Caki2 (cell line): Measurements from ENCODE around the gene ANKRD10. TPM values are rescaled to one million over a fixed set of nuclear protein-coding genes. Genes with fewer than 3 reads are reported as not detected.
A peak's percentile ranks its signal among the peaks of the same experiment; 100 is the strongest.
"Not testable (repeated sequence)": the region's sequence is repeated elsewhere in the genome, so short reads cannot be mapped to it uniquely, and the experiment has no call there.

Experiments used
- DNase-seq: peaks from one replicate; pipeline ENCODE4 v3.0.0-alpha.2; 2015; ENCODE audit warnings: low read depth
- in situ Hi-C: cut with HindIII; loops from 2 replicates; pipeline ENCODE4 v1.10.0; 2016; ENCODE audit warnings: low sequenced_read_pairs, low pct_unique_long_range_greater_than_20kb, mixed read lengths
- total RNA-seq: library from RNA; depleted of rRNA; stranded (reverse); fragments of >200 nt; shearing (Covaris generic); gene quantifications from 2 replicates; pipeline ENCODE4 v1.2.3, GENCODE V29; 2014; ENCODE audit warnings: low replicate concordance

ANKRD10 gene
- total RNA-seq, 1 experiment from 2014 or later: 36.1 TPM

GRCh38 chr13:110949116-110949515 is 34.2 kb upstream of the ANKRD10 start:
- in situ Hi-C loops: no loop called here
- no peak for DNase-seq

- in situ Hi-C loops, DNase-seq: not testable (repeated sequence)
Measured at GRCh38 chr13:110947338-110947737, 32.5 kb upstream of the ANKRD10 start.

DNA sequence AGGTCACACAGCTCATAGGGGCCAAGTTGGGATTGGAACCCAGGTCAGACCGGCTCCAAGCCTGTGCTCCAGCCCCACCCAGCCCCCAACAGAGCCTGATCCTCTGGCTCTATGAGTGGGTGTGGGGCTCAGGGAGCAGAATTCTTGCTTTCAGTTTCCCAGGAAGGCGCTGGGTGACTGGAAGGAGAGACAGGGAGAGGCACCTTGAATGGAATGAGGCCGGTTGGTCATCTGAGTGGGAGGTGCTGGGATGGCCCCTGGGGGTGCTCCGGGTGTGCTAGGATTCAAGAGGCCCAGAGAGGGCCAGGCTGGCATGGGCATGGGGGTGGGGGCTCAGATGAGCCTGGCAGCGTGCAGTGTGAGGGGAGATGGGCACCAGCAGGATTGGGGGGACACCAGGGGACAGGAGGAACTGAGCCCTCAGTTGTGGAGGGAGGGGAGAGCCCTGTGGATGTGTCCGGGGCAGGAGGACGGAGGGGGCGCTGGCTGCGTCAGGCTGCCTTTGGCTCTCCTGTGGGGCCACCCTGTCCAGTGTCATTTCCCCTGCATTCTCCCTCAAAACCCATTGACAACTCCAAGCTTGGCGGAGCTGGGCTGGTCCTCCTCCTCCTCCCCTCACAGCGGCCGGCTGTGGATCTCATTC is 31.2 kb upstream of the ANKRD10 start:
- in situ Hi-C loops: no loop called here
- no peak for DNase-seq

GRCh38 chr13:110944968-110945927 is 30.4 kb upstream of the ANKRD10 start:
- in situ Hi-C loops: no loop called here
- no peak for DNase-seq

DNA sequence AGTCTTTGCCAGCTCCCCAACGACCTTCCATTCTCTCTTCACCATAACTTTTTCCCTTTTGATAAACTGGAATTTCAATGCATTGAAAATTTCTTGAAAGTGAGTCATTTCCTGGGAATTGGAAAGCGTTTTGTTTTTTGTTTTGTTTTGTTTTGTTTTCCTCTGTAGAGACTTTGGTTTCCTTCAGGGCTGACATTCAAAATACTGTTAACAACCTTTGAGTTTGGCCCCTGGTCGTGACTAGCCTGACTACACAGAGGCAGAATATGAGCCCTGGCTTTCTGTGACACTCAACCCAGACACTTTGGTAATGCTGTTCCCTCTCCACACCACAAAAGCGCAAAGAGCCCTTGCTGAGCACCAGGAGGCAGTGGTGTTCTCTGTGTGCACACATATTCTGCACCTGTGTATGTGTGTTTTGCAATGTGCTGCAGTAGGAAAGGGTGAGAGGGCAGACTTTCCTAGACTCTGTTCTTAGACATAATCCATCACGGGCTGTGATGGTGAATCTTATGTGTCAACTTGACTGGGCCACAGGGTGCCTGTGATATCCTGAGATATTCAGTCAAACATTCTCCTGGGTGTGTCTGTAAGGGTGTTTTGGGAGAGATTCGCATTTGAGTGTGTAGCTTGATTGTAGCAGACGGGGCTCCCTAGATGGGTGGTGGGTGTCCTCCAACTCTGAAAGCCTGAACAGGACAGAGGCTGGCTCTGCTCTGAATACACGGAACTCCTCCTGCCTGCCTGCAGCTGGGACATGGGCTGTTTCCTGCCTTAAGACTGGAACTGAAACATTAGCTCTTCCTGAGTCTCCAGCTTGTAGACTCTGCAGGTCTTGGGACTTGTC is 29.5 kb upstream of the ANKRD10 start:
- DNase-seq: peak; percentile 14

DNA sequence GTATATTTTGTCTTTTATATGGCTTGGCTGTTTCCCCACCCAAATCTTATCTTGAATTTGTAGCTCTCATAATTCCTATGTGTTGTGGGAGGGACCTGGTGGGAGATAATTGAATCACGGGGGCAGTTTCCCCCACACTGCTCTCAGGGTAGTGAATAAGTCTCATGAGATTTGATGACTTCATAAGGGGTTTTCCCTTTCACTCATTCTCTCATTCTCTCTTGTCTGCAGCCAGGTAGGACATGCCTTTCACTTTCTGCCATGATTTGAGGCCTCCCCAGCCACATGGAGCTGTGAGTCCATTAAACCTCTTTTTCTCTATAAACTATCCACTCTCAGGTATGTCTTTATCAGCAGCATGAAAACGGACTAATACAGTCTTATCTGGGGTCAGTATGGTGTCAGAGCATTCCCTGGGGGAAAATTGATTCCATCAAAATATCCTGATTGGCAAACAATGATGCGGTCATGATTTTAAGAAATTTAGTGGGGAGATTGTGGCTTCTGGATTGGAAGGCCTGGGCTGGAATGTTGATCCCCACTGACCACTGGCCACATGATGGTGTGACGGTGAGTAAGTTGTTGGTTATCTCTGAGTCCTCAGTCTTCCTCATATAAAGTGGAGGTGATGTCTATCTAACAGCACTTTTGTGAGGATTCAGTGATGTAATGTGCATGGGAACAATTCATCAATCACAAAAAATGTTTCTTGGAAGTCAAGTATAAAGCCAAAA is 27.5 kb upstream of the ANKRD10 start:
- in situ Hi-C loops: no loop called here
- peak; percentile 36 for DNase-seq

More for the DNA sequence above, 29.5 kb upstream of the ANKRD10 start:
- in situ Hi-C loops: no loop called here

- in situ Hi-C loops: no loop called here
Measured at GRCh38 chr13:110938662-110939421, 24.0 kb upstream of the ANKRD10 start.

DNA sequence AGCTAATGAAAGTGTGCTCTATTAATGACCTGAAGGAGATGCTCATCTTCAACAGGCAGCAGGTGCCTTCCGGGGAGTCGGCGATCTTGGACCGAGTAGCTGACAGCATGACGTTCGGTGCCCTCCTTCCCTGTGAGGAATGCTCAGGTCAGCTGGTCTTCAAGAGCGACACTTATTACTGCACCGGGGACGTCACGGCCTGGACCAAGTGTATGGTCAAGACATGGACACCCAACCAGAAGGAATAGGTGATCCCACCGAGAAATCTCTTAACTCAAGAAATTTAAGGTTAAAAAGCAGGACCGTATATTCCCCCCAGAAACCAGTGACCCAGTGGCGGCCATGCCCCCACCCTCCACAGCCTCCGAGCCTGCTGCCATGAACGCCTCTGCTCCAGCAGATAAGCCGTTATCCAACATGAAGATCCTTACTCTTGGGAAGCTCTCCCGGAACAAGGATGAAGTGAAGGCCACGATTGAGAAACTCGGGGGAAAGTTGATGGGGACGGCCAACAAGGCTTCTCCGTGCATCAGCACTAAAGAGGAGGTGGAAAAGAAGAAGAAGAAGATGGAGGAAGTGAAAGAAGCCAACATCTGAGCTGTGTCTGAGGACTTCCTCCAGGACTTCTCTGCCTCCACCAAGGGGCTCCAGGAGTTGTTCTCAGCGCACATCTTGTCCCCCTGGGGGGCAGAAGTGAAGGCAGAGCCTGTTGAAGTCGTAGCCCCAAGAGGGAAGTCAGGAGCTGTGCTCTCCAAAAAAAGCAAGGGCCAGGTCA is 22.8 kb upstream of the ANKRD10 start:
- in situ Hi-C loops: no loop called here
- no peak for DNase-seq

More at GRCh38 chr13:110938662-110939421, 24.0 kb upstream of the ANKRD10 start:
- DNase-seq: no peak

DNA sequence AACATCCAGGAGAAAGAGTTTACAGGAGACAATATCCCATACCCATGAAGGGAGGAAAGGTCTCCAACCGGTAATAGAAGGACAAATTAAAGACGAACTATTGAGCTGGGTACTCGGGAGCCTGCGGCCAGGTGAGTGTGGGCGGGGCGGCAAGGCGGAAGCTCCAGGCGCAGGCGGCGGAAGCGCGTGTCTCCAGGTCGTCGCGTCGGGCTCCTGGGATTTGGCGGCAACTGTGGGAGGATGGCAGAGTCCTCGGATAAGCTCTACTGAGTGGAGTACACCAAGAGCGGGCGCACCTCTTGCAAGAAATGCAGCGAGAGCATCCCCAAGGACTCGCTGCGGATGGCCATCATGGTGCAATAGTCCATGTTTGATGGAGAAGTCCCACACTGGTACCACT is 21.6 kb upstream of the ANKRD10 start:
- DNase-seq: no peak
- in situ Hi-C loops: no loop called here

GRCh38 chr13:110932588-110932987 is 17.7 kb upstream of the ANKRD10 start:
- in situ Hi-C loops: no loop called here
- no peak for DNase-seq

DNA sequence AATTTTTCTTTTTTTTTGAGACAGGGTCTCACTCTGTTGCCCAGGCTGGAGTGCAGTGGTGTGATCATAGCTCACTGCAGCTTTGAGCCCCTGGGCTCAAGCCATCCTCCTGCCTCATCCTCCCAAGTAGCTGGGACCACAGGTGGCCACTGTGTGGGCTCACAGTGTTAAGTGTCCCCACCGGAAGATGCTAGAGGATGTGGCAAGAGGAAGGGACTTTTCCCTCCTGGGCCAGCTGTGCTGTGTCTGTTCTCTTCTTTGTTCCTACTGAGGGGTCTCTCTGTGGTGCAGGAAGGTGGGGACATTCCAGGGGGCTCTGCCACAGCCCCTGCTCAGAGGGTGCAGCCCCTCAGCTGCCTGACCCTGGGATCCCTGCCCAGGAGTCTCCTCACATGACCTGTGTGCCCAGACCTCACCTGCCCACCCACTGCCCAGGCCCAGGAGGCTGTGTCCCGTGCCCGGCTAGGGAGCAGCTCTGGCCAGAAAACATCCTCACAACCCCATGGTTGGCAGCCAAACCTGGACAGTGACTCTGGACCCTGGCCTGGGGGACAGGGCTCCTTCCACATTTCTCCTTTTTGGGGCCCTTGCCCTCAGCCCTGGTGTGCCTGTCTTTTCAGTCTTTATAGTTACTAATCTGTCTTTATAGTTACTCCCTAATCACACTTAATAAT is 14.4 kb upstream of the ANKRD10 start:
- no peak for DNase-seq
- in situ Hi-C loops: no loop called here

DNA sequence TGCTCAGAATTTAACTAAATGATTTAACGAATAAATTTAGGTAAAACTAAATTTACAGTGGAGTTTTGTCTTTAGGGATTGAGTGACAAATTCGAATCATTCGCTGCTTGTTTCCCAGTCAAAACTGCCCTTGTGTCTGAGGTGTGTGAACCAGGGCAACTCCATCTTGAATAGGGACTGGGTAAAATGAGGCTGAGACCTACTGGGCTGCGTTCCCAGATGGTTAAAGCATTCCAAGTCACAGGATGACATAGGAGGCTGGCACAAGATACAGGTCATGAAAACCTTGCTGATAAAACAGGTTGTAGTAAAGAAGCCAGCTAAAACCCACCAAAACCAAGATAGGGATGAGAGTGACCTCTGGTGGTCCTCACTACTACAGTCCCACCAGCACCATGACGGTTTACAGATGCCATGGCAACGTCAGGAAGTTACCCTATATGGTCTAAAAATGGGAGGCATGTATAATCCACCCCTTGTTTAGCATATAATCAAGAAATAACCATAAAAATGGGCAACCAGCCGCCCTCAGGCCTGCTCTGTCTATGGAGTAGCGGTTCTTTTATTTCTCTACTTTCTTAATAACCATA is 10.2 kb upstream of the ANKRD10 start:
- in situ Hi-C loops: no loop called here
- no peak for DNase-seq

DNA sequence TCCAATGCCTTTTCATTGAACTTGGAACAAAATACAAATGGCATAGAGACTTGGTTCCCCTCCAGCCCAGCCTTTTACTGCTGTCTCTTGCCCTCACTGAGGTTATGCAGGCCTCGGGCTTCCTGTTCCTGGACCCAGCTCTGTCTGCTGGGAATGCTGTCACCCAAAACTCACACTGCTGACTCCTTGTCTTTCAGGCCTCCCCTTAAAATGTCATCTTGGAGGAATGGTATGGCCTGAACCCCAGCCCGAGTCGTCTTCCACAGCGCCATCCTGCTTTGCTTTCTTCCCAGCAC is 9.7 kb upstream of the ANKRD10 start:
- in situ Hi-C loops: no loop called here

DNA sequence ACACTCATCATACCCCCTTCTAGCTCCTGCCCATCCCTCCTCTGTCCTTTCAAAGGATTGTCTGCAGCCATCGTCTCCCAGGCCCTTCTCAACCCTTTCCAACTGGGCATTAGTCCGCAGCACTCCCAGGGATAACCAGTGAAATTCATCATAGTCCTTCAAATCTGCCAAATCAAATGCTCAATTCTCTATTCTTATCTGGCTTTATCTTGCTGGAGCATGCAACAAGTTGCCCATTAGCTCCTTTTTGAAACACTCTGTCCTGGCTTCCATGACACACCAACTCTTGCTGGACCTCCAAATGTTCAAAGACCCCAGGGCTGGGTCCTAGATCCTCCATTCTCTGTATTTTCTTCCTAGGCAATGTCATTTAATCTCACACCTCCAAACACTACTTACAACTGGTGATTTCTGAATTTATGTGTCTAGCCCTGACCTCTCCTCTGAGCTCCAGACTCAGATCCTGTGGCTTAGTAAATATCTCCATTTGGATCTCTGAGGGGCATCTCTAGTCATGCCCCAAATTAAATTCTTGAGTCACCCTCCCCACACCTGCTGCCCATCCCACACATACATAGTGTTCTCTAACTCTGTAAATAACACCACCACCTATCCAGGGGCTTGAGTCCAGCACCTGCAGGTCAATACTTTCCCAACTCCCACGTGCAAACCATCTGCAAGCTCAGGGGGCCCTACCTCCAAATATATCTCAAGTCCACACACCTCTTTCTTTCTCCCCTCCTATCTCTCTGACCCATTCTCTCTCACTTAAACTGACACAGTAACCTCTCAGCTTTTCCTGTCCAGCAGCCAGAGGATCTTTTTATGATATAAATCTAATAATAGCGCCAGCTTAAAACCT is 9.1 kb upstream of the ANKRD10 start:
- DNase-seq: no peak
- in situ Hi-C loops: no loop called here

More for the DNA sequence above, 9.7 kb upstream of the ANKRD10 start:
- no peak for DNase-seq

DNA sequence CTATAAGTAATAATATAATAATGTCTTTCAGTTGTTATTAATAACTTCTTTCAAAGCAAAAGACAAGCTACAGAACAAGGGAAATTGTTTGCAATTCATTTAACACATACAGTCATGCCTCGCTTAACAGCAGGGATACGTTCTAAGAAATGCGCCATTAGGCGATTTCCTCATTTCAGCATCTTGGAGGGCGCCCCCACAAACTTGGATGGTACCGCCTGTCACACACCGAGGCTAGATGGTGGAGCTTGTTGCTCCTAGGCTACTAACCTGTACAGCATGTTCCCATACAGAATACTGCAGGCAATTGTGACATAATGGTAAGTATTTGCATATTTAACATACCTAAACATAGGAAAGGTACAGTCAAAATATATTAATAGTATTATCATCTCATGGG is 8.2 kb upstream of the ANKRD10 start:
- in situ Hi-C loops: no loop called here
- no peak for DNase-seq
